SK-N-SH (cell line): ENCODE measurements around the gene PTPRG.

Experiments used
- CHD2 ChIP-seq: fragments of 150-350 bp; IDR thresholded peaks from 2 replicates; pipeline ENCODE4 v1.6.1; 2018; ENCODE audit warnings: low read length; ENCODE audit not compliant: partially characterized antibody
- EZH2phosphoT487 ChIP-seq: fragments of 200-600 bp; sonication (generic); IDR thresholded peaks from 2 replicates; pipeline ENCODE4 v1.6.1; 2017; ENCODE audit warnings: low read depth, mixed run types, mild to moderate bottlenecking, antibody characterized with exemption, moderate library complexity, borderline replicate concordance
- FOXJ3 ChIP-seq: sonication (generic); formaldehyde crosslinking; IDR thresholded peaks from 2 replicates; pipeline ENCODE4 v1.5.1; 2020; ENCODE audit warnings: mild to moderate bottlenecking, missing genetic modification reagents
- GATA2 ChIP-seq: sonication (generic); formaldehyde crosslinking; IDR thresholded peaks from 2 replicates; pipeline ENCODE4 v1.5.0; 2020; ENCODE audit warnings: mild to moderate bottlenecking, missing genetic modification reagents
- RCOR1 ChIP-seq: fragments of 150-350 bp; IDR thresholded peaks from 2 replicates; pipeline ENCODE4 v1.6.1; 2017; ENCODE audit warnings: antibody characterized with exemption, low read length
- RFX5 ChIP-seq: IDR thresholded peaks from 2 replicates; pipeline ENCODE4 v1.6.1; 2012; ENCODE audit warnings: mild to moderate bottlenecking, improper control_type of control experiment, low read length
- TF ChIP-seq, protein P1 (sequence below): IDR thresholded peaks from 2 replicates; pipeline ENCODE4 v1.4.0; 2012; ENCODE audit warnings: low read depth
- TF ChIP-seq, protein P2 (sequence below): fragments of 200-600 bp; sonication (generic); IDR thresholded peaks from 2 replicates; pipeline ENCODE4 v1.6.1; 2017; ENCODE audit warnings: antibody characterized with exemption, mild to moderate bottlenecking, moderate library complexity
- TF ChIP-seq, protein P3 (sequence below): IDR thresholded peaks from 2 replicates; pipeline ENCODE4 v1.4.0; 2012; ENCODE audit warnings: low read depth, borderline replicate concordance

DNA sequence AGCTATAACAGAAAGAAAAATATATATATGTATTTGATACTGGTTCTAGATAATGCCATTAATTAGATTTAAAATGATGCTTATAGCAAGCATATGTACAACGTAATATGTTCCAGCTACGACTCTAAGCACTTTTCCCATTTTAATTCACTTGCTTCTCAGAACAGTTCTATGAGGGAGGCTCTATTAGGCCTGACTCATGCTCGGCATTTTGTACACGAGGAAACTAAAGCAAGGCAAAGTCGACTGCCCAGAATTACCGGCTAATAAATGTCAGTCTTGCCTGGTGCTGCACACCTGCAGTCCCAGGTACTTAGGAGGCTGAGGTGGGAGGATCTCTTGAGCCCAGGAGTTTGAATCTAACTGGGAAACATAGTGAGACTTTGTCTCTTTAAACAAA, 106.0 kb downstream of the PTPRG start:
- TF ChIP-seq, protein P1, sequence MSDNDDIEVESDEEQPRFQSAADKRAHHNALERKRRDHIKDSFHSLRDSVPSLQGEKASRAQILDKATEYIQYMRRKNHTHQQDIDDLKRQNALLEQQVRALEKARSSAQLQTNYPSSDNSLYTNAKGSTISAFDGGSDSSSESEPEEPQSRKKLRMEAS = no peak
- no peak for TF ChIP-seq EZH2phosphoT487
- TF ChIP-seq, protein P2, sequence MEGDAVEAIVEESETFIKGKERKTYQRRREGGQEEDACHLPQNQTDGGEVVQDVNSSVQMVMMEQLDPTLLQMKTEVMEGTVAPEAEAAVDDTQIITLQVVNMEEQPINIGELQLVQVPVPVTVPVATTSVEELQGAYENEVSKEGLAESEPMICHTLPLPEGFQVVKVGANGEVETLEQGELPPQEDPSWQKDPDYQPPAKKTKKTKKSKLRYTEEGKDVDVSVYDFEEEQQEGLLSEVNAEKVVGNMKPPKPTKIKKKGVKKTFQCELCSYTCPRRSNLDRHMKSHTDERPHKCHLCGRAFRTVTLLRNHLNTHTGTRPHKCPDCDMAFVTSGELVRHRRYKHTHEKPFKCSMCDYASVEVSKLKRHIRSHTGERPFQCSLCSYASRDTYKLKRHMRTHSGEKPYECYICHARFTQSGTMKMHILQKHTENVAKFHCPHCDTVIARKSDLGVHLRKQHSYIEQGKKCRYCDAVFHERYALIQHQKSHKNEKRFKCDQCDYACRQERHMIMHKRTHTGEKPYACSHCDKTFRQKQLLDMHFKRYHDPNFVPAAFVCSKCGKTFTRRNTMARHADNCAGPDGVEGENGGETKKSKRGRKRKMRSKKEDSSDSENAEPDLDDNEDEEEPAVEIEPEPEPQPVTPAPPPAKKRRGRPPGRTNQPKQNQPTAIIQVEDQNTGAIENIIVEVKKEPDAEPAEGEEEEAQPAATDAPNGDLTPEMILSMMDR = no peak
- TF ChIP-seq FOXJ3 (CRISPR knock-in tag) = no peak
- no peak for TF ChIP-seq CHD2
- no peak for TF ChIP-seq RCOR1
- TF ChIP-seq RFX5 = no peak
- TF ChIP-seq, protein P3, sequence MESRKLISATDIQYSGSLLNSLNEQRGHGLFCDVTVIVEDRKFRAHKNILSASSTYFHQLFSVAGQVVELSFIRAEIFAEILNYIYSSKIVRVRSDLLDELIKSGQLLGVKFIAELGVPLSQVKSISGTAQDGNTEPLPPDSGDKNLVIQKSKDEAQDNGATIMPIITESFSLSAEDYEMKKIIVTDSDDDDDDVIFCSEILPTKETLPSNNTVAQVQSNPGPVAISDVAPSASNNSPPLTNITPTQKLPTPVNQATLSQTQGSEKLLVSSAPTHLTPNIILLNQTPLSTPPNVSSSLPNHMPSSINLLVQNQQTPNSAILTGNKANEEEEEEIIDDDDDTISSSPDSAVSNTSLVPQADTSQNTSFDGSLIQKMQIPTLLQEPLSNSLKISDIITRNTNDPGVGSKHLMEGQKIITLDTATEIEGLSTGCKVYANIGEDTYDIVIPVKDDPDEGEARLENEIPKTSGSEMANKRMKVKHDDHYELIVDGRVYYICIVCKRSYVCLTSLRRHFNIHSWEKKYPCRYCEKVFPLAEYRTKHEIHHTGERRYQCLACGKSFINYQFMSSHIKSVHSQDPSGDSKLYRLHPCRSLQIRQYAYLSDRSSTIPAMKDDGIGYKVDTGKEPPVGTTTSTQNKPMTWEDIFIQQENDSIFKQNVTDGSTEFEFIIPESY = no peak
- no peak for TF ChIP-seq GATA2 (CRISPR knock-in tag)
